Brain microvascular endothelial cell (primary cell): ENCODE data around the gene ATP5MK.
A peak's percentile ranks its signal among the peaks of the same experiment; 100 is the strongest.

Experiments used
- DNase-seq: peaks from one replicate; pipeline ENCODE4 v3.0.0-alpha.2; 2020
- H3K27ac ChIP-seq: fragments of 250-450 bp; sonication (Bioruptor Pico); 2 replicates; pipeline ENCODE4 v1.5.1; 2020; ENCODE audit warnings: mild to moderate bottlenecking, moderate library complexity
- H3K27me3 ChIP-seq: fragments of 250-450 bp; sonication (Bioruptor Pico); replicated peaks from 2 replicates; pipeline ENCODE4 v1.5.1; 2020; ENCODE audit warnings: mild to moderate bottlenecking
- H3K36me3 ChIP-seq: fragments of 250-450 bp; sonication (Bioruptor Pico); replicated peaks from 2 replicates; pipeline ENCODE4 v1.5.1; 2020; ENCODE audit warnings: mild to moderate bottlenecking
- H3K4me3 ChIP-seq: 2 replicates; pipeline ENCODE4 v1.5.1; 2011; ENCODE audit warnings: low read depth, mild to moderate bottlenecking, control low read depth, low read length, moderate library complexity
- CTCF ChIP-seq: IDR thresholded peaks from 2 replicates; pipeline ENCODE4 v1.5.1; 2011; ENCODE audit warnings: low read depth, mild to moderate bottlenecking, moderate library complexity, low read length, control low read depth, inconsistent platforms; ENCODE audit errors: missing control alignments
- in situ Hi-C: cut with HindIII; loops from 2 replicates; pipeline ENCODE4 v1.10.0; 2017; ENCODE audit warnings: low sequenced_read_pairs, low pct_ligation_motif_present

ATP5MK gene

GRCh38 chr10:103416436-103417147 lies 20.3 kb upstream of the ATP5MK start:
- peak; percentile 60 for DNase-seq
- H3K27ac ChIP-seq, result no peak overlapping the region
- H3K4me3 ChIP-seq, result no peak overlapping the region
- peaks cover 83% of the 10 kb centered on the region for H3K36me3 ChIP-seq
- in situ Hi-C loops, result loop anchor here (10.0 kb wide), 1 partner anchor 58 kb away; the partner anchor contains the start of gene CALHM3
- no peaks in the 10 kb centered on the region for H3K27me3 ChIP-seq
- TF ChIP-seq CTCF, result peak; percentile 57

GRCh38 chr10:103415581-103415980 lies 19.3 kb upstream of the ATP5MK start:
- H3K27ac ChIP-seq, result no peak overlapping the region
- no peak for DNase-seq
- TF ChIP-seq CTCF, result no peak
- H3K36me3 ChIP-seq, result peaks cover 80% of the 10 kb centered on the region
- no peak overlapping the region for H3K4me3 ChIP-seq
- in situ Hi-C loops, result loop anchor here (10.0 kb wide), 1 partner anchor 59 kb away; the partner anchor contains the start of gene CALHM3
- no peaks in the 10 kb centered on the region for H3K27me3 ChIP-seq

GRCh38 chr10:103413564-103413963 lies 17.3 kb upstream of the ATP5MK start:
- Histone ChIP-seq H3K27ac (no peak overlapping the region), H3K4me3 (no peak overlapping the region), H3K36me3 (peaks cover 79% of the 10 kb centered on the region), H3K27me3 (no peaks in the 10 kb centered on the region)
- no peak for TF ChIP-seq CTCF
- in situ Hi-C loops, result loop anchor here (10.0 kb wide), 1 partner anchor 61 kb away; the partner anchor contains the start of gene CALHM3
- no peak for DNase-seq

GRCh38 chr10:103397191-103397825 lies 1.0 kb upstream of the ATP5MK start:
- TF ChIP-seq CTCF, result no peak

GRCh38 chr10:103396789-103397087 lies 463 bp upstream of the ATP5MK start:
- peaks cover 36% of the 10 kb centered on the region for H3K36me3 ChIP-seq

More at GRCh38 chr10:103397191-103397825, 1.0 kb upstream of the ATP5MK start:
- Histone ChIP-seq H3K27ac (no peak overlapping the region), H3K36me3 (peaks cover 37% of the 10 kb centered on the region), H3K4me3 (peak overlapping the region; percentile 99), H3K27me3 (no peaks in the 10 kb centered on the region)
- in situ Hi-C loops, result no loop called here
- DNase-seq, result peak; percentile 1

More at GRCh38 chr10:103396789-103397087, 463 bp upstream of the ATP5MK start:
- no peak for TF ChIP-seq CTCF
- H3K4me3 ChIP-seq, result peak overlapping the region; percentile 99
- H3K27ac ChIP-seq, result peak overlapping the region; percentile 35
- in situ Hi-C loops, result no loop called here
- no peak for DNase-seq
- no peaks in the 10 kb centered on the region for H3K27me3 ChIP-seq
